ENCODE measurements around the gene R3HDM4.

Gene R3HDM4

GRCh38 chr19:928471-929202, 15.6 kb upstream of the R3HDM4 start:
- DNase-seq (ENCODE audit: extremely low spot score): no peak
- CTCF ChIA-PET: interaction anchor here (1.2 kb wide), 1 partner anchor 42 kb away, joined by 3 read pairs; no protein-coding TSS in a partner anchor
- POLR2A ChIA-PET: no interaction called here
- TF ChIP-seq NFRKB (IDR thresholded peaks at IDR 0.05): no peak
- TF ChIP-seq CTBP1 (IDR thresholded peaks at IDR 0.05; ENCODE audit: borderline replicate concordance): no peak
- TF ChIP-seq FOXA1 (IDR thresholded peaks at IDR 0.05): no peak
- no peak for TF ChIP-seq L3MBTL2 (conservative IDR thresholded peaks at IDR 0.05)
- no peak for TF ChIP-seq TARDBP (IDR thresholded peaks at IDR 0.05)
- TF ChIP-seq SP1 (IDR thresholded peaks at IDR 0.05): no peak
- TF ChIP-seq FOXM1 (IDR thresholded peaks at IDR 0.05; ENCODE audit: borderline replicate concordance): no peak
- TF ChIP-seq LEF1 (IDR thresholded peaks at IDR 0.05; ENCODE audit: borderline replicate concordance): no peak
- no peak for TF ChIP-seq FOXK2 (IDR thresholded peaks at IDR 0.05)
- no peak for TF ChIP-seq ELF4 (IDR thresholded peaks at IDR 0.05)
- no peak for TF ChIP-seq SUZ12 (IDR thresholded peaks at IDR 0.05)

- ChIA-PET CTCF (interaction anchor here (1.2 kb wide), 1 partner anchor 43 kb away, joined by 3 read pairs; no protein-coding TSS in a partner anchor), POLR2A (no interaction called here)
- TF ChIP-seq CTBP1 (IDR thresholded peaks at IDR 0.05; ENCODE audit: borderline replicate concordance): no peak
- TF ChIP-seq FOXM1 (IDR thresholded peaks at IDR 0.05; ENCODE audit: borderline replicate concordance): no peak
- TF ChIP-seq L3MBTL2 (conservative IDR thresholded peaks at IDR 0.05): no peak
- TF ChIP-seq TARDBP (IDR thresholded peaks at IDR 0.05): no peak
- no peak for TF ChIP-seq PKNOX1 (IDR thresholded peaks at IDR 0.05)
- no peak for TF ChIP-seq NFRKB (IDR thresholded peaks at IDR 0.05)
- TF ChIP-seq SP1 (IDR thresholded peaks at IDR 0.05): no peak
- TF ChIP-seq ELF4 (IDR thresholded peaks at IDR 0.05): no peak
- TF ChIP-seq HDGF (IDR thresholded peaks at IDR 0.05; ENCODE audit: borderline replicate concordance): no peak
- no peak for TF ChIP-seq BHLHE40 (IDR thresholded peaks at IDR 0.05; ENCODE audit: borderline replicate concordance)
- no peak for TF ChIP-seq LEF1 (IDR thresholded peaks at IDR 0.05; ENCODE audit: borderline replicate concordance)
- TF ChIP-seq FOXA1 (IDR thresholded peaks at IDR 0.05): no peak
- no peak for TF ChIP-seq ZNF384 (IDR thresholded peaks at IDR 0.05)
- no peak for TF ChIP-seq FOXK2 (IDR thresholded peaks at IDR 0.05)
- no peak for TF ChIP-seq SUZ12 (IDR thresholded peaks at IDR 0.05)
- no peak for TF ChIP-seq ARNT (IDR thresholded peaks at IDR 0.05)
- DNase-seq (ENCODE audit: extremely low spot score): no peak
These were observed 14.9 kb upstream of the R3HDM4 start for GRCh38 chr19:927780-928401.

GRCh38 chr19:927351-927779, 14.3 kb upstream of the R3HDM4 start:
- ChIA-PET CTCF (no interaction called here), POLR2A (no interaction called here)
- DNase-seq (ENCODE audit: extremely low spot score): no peak
- TF ChIP-seq SUZ12 (IDR thresholded peaks at IDR 0.05) (no peak), FOXK2 (IDR thresholded peaks at IDR 0.05) (no peak), HDGF (IDR thresholded peaks at IDR 0.05; ENCODE audit: borderline replicate concordance) (no peak), ZNF384 (IDR thresholded peaks at IDR 0.05) (no peak)

- DNase-seq (ENCODE audit: extremely low spot score): no peak
- no peak for TF ChIP-seq SUZ12 (IDR thresholded peaks at IDR 0.05)
- TF ChIP-seq SP1 (IDR thresholded peaks at IDR 0.05): no peak
- peak; percentile 49; the same call in 1 of the 2 replicates for TF ChIP-seq FOXM1 (IDR thresholded peaks at IDR 0.05; ENCODE audit: borderline replicate concordance)
- ChIA-PET CTCF (no interaction called here), POLR2A (no interaction called here)
These were observed 13.8 kb upstream of the R3HDM4 start for GRCh38 chr19:926589-927350.

GRCh38 chr19:926323-926588, 13.2 kb upstream of the R3HDM4 start:
- no peak for DNase-seq (ENCODE audit: extremely low spot score)
- CTCF ChIA-PET: no interaction called here
- POLR2A ChIA-PET: no interaction called here
- TF ChIP-seq FOXA1 (IDR thresholded peaks at IDR 0.05): no peak
- TF ChIP-seq BHLHE40 (IDR thresholded peaks at IDR 0.05; ENCODE audit: borderline replicate concordance): no peak
- no peak for TF ChIP-seq FOXK2 (IDR thresholded peaks at IDR 0.05)
- no peak for TF ChIP-seq HDGF (IDR thresholded peaks at IDR 0.05; ENCODE audit: borderline replicate concordance)
- TF ChIP-seq SP1 (IDR thresholded peaks at IDR 0.05): no peak
- no peak for TF ChIP-seq CTBP1 (IDR thresholded peaks at IDR 0.05; ENCODE audit: borderline replicate concordance)
- no peak for TF ChIP-seq LEF1 (IDR thresholded peaks at IDR 0.05; ENCODE audit: borderline replicate concordance)
- no peak for TF ChIP-seq ELF4 (IDR thresholded peaks at IDR 0.05)
- no peak for TF ChIP-seq ZNF384 (IDR thresholded peaks at IDR 0.05)
- no peak for TF ChIP-seq ARNT (IDR thresholded peaks at IDR 0.05)
- no peak for TF ChIP-seq PKNOX1 (IDR thresholded peaks at IDR 0.05)
- no peak for TF ChIP-seq L3MBTL2 (conservative IDR thresholded peaks at IDR 0.05)

GRCh38 chr19:925526-926322, 12.7 kb upstream of the R3HDM4 start, which contains the start of gene ARID3A:
Gene ARID3A, plus strand, starts transcription at chr19:926035. Its CDS starts 3,494 bp downstream, at chr19:929529.
- peak; percentile 45 for TF ChIP-seq FOXM1 (IDR thresholded peaks at IDR 0.05; ENCODE audit: borderline replicate concordance)
- TF ChIP-seq PKNOX1 (IDR thresholded peaks at IDR 0.05): peak; percentile 54
- no peak for TF ChIP-seq NFRKB (IDR thresholded peaks at IDR 0.05)
- ChIA-PET POLR2A (no interaction called here), CTCF (no interaction called here)
- peak; percentile 83 for DNase-seq (ENCODE audit: extremely low spot score)

Data from HEK293T (cell line).